ENCODE measurements around the gene SH2D1B. TPM values are rescaled to one million over a fixed set of nuclear protein-coding genes. Genes with fewer than 3 reads are reported as not detected.

SH2D1B gene
- total RNA-seq, 1 donor from 2014 or later, result not detected

DNA sequence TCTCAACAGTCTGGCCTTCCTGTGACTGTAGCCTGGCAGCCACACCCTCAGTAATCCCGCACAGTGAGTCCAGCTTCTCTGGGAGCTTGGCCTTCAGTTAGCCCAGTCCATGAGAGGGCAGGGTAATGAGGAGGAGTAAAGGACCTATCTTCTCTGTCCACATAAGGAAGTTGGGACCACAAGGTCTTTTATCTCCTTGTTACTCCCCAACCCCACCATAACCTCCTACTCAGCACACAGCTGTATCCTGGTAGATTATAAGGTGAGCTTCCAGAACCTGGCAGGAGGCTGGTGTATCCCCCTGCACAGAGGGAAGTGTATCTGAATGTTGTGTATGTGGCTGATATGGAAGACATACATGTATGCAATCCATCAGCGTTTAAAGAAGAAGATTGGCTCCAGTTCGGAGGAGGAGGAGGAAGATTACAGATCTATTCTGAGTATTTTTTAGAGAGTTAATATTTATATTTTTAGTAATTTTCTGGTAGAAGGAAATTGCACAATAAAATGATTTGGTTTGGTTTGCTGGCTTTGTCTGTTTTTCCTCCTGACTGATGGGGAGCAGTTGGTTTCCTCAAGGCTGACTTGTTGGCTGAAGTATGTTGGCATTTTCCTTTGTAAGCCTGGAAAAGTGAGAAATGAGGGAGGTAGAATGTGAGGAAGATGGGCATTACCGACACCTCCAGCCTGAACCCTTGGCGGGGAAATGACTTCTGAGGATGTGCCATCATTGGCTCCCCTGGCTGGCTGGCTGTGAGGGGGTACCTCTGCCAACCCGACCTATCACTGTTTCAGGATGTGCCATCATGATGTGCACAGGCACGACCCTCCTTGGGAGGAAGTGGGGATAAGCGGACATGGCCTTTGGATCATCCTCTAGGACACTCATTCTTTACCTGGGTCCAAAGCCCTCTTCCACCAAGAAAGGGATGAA is 25.4 kb downstream of the SH2D1B start:
- TF ChIP-seq, protein P1, sequence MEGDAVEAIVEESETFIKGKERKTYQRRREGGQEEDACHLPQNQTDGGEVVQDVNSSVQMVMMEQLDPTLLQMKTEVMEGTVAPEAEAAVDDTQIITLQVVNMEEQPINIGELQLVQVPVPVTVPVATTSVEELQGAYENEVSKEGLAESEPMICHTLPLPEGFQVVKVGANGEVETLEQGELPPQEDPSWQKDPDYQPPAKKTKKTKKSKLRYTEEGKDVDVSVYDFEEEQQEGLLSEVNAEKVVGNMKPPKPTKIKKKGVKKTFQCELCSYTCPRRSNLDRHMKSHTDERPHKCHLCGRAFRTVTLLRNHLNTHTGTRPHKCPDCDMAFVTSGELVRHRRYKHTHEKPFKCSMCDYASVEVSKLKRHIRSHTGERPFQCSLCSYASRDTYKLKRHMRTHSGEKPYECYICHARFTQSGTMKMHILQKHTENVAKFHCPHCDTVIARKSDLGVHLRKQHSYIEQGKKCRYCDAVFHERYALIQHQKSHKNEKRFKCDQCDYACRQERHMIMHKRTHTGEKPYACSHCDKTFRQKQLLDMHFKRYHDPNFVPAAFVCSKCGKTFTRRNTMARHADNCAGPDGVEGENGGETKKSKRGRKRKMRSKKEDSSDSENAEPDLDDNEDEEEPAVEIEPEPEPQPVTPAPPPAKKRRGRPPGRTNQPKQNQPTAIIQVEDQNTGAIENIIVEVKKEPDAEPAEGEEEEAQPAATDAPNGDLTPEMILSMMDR (IDR thresholded peaks at IDR 0.05), result no peak
- H3K27me3 Mint-ChIP-seq (ENCODE audit: unreplicated experiment), result no peaks in the 10 kb centered on the region
- peaks cover 3% of the 10 kb centered on the region for H3K4me1 Mint-ChIP-seq (ENCODE audit: unreplicated experiment)
- H3K36me3 Mint-ChIP-seq (ENCODE audit: unreplicated experiment), result no peaks in the 10 kb centered on the region
- no peak overlapping the region for H3K27ac Mint-ChIP-seq (ENCODE audit: unreplicated experiment)
- peak; percentile 46 for DNase-seq (ENCODE audit: extremely low spot score, unreplicated experiment)
- H3K4me3 Mint-ChIP-seq (ENCODE audit: unreplicated experiment), result no peak overlapping the region
- H3K9me3 Mint-ChIP-seq (ENCODE audit: unreplicated experiment), result no peaks in the 10 kb centered on the region

DNA sequence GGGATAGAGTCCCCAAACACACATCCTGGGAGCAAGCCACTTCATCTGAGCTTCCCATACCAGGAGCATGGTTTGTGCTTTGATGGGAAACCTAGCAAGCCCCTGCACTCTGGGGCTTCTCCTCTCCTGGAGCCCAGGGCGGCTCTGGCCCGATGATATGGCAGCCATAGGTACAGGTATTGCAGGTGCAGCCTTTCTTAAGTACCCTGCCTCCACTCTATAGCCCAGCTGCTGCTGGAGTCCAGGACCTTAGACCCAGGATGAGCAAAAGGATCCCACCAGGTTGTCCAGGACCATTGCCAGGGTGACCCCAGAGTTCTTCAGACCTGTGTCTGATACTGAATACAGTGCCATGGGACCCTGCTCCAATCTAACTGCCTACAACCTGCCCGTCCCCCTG is 26.2 kb downstream of the SH2D1B start:
- TF ChIP-seq, protein P1 (IDR thresholded peaks at IDR 0.05), result no peak
- H3K27ac Mint-ChIP-seq (ENCODE audit: unreplicated experiment), result no peak overlapping the region
- H3K36me3 Mint-ChIP-seq (ENCODE audit: unreplicated experiment), result no peaks in the 10 kb centered on the region
- no peaks in the 10 kb centered on the region for H3K27me3 Mint-ChIP-seq (ENCODE audit: unreplicated experiment)
- peaks cover 3% of the 10 kb centered on the region for H3K4me1 Mint-ChIP-seq (ENCODE audit: unreplicated experiment)
- H3K4me3 Mint-ChIP-seq (ENCODE audit: unreplicated experiment), result no peak overlapping the region
- H3K9me3 Mint-ChIP-seq (ENCODE audit: unreplicated experiment), result no peaks in the 10 kb centered on the region
- peak; percentile 63 for DNase-seq (ENCODE audit: extremely low spot score, unreplicated experiment)

DNA sequence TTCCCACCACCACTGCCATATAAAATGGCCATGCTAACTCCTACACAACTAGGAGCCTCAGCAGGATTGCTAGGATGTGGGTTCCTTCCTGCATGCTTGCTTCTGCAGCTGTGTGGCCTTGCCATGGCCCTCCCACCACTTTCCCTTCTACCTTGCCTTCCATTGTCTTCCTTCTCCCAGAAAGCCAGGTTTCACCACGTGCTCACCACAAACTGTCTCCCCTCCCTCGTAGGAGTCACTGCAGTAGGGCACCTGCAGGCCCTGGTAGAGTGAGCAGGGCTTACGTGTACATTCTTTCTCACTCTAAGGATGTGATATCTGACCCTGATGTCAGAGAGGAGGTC is 26.7 kb downstream of the SH2D1B start:
- Mint-ChIP-seq H3K4me1 (ENCODE audit: unreplicated experiment) (peaks cover 3% of the 10 kb centered on the region), H3K9me3 (ENCODE audit: unreplicated experiment) (no peaks in the 10 kb centered on the region), H3K36me3 (ENCODE audit: unreplicated experiment) (no peaks in the 10 kb centered on the region), H3K4me3 (ENCODE audit: unreplicated experiment) (no peak overlapping the region), H3K27ac (ENCODE audit: unreplicated experiment) (no peak overlapping the region), H3K27me3 (ENCODE audit: unreplicated experiment) (no peaks in the 10 kb centered on the region)
- peak; percentile 56 for DNase-seq (ENCODE audit: extremely low spot score, unreplicated experiment)
- TF ChIP-seq, protein P1 (IDR thresholded peaks at IDR 0.05), result no peak

DNA sequence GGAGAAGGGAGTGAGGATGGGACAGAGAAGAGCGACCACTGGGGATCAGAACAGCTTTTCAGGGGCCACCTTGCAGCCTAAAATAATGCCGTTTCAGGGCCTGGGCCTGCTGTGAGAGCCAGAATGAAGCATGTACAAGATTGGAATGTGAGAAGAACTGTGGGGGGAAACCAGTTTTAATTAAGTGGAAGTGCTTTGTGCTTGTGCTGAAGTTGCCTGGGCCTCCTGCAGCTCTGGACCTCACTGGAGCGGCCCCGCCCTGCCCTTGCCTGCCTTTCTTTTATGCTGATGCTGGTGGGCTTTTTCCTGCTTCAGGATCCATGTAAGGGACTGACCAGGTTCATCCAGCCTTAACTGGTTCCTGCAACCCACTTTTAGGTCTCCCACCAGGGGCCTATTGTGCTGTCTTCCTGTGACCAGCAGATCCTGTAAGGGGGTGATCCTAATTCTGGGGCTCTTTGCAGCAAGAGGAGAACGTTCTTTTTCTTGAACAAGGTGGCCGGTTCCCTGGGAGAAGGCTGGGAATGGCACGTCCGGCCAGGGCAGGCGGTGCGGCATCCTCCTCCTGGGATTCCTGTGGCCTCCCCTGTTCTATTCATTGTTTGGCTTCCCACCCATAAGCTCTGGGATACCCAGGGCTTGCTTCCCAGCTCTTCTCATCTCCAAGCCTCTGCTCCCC is 27.2 kb downstream of the SH2D1B start:
- Mint-ChIP-seq H3K27ac (ENCODE audit: unreplicated experiment) (no peak overlapping the region), H3K9me3 (ENCODE audit: unreplicated experiment) (no peaks in the 10 kb centered on the region), H3K36me3 (ENCODE audit: unreplicated experiment) (no peaks in the 10 kb centered on the region), H3K4me1 (ENCODE audit: unreplicated experiment) (peaks cover 3% of the 10 kb centered on the region), H3K4me3 (ENCODE audit: unreplicated experiment) (no peak overlapping the region), H3K27me3 (ENCODE audit: unreplicated experiment) (no peaks in the 10 kb centered on the region)
- peak; percentile 66 for DNase-seq (ENCODE audit: extremely low spot score, unreplicated experiment)
- TF ChIP-seq, protein P1 (IDR thresholded peaks at IDR 0.05), result no peak

DNA sequence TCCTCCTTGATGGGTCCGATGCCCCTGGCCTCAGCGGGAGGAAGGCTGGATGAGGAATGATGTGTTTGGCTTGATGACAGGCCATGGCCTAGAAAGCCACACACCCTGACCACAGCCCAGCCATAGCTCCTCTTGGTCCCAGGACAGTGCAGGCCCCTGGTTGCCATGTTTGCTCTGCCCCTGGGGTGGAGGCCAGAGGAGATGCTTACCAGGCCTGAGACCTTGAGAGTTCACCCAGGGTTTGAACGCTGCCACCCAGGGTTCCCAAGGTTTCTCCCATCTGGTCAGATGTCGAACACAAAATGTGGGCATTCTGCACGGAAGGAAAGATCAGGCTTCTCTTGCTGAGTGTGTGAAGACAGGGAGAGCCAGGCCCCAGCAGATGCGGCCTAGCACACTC is 27.8 kb downstream of the SH2D1B start:
- Mint-ChIP-seq H3K27me3 (ENCODE audit: unreplicated experiment) (no peaks in the 10 kb centered on the region), H3K4me3 (ENCODE audit: unreplicated experiment) (no peak overlapping the region), H3K27ac (ENCODE audit: unreplicated experiment) (no peak overlapping the region), H3K4me1 (ENCODE audit: unreplicated experiment) (peaks cover 3% of the 10 kb centered on the region), H3K9me3 (ENCODE audit: unreplicated experiment) (no peaks in the 10 kb centered on the region), H3K36me3 (ENCODE audit: unreplicated experiment) (no peaks in the 10 kb centered on the region)
- TF ChIP-seq, protein P1 (IDR thresholded peaks at IDR 0.05), result no peak
- DNase-seq (ENCODE audit: extremely low spot score, unreplicated experiment), result peak; percentile 56
